T-helper 2 cell treated with Interferon-gamma antibody and Interleukin-4, amounts not matched to agents 5 μg/mL and 100 μg/mL, for 36 hours (primary cell): ENCODE data around the gene METTL21C.

Experiments
- DNase-seq: peaks from one replicate; pipeline ENCODE4 v3.0.0; 2021; ENCODE audit warnings: low spot score
- H3K27ac Mint-ChIP-seq: one replicate; pipeline ENCODE4 v1.8.0; 2021; ENCODE audit warnings: mild to moderate bottlenecking, mixed read lengths
- H3K27me3 Mint-ChIP-seq: one replicate; pipeline ENCODE4 v1.8.0; 2021; ENCODE audit warnings: low read depth, mixed read lengths
- H3K36me3 Mint-ChIP-seq: one replicate; pipeline ENCODE4 v1.8.0; 2021; ENCODE audit warnings: low read depth, mixed read lengths
- H3K4me1 Mint-ChIP-seq: one replicate; pipeline ENCODE4 v1.8.0; 2021; ENCODE audit warnings: low read depth, mixed read lengths
- H3K4me3 Mint-ChIP-seq: one replicate; pipeline ENCODE4 v1.8.0; 2022; ENCODE audit warnings: mild to moderate bottlenecking, moderate library complexity, mixed read lengths
- H3K9me3 Mint-ChIP-seq: one replicate; pipeline ENCODE4 v1.8.0; 2021; ENCODE audit warnings: mixed read lengths

METTL21C gene

GRCh38 chr13:102638741-102639140 is 56.1 kb downstream of the METTL21C start:
- no peaks in the 10 kb centered on the region for H3K9me3 Mint-ChIP-seq
- peak overlapping the region; percentile 14 for H3K27ac Mint-ChIP-seq
- peaks cover 77% of the 10 kb centered on the region for H3K36me3 Mint-ChIP-seq
- H3K27me3 Mint-ChIP-seq, result no peaks in the 10 kb centered on the region
- DNase-seq, result no peak
- peaks cover 1% of the 10 kb centered on the region for H3K4me1 Mint-ChIP-seq
- H3K4me3 Mint-ChIP-seq, result no peak overlapping the region
